ENCODE results near the gene PATL1.

The PATL1 gene

DNA sequence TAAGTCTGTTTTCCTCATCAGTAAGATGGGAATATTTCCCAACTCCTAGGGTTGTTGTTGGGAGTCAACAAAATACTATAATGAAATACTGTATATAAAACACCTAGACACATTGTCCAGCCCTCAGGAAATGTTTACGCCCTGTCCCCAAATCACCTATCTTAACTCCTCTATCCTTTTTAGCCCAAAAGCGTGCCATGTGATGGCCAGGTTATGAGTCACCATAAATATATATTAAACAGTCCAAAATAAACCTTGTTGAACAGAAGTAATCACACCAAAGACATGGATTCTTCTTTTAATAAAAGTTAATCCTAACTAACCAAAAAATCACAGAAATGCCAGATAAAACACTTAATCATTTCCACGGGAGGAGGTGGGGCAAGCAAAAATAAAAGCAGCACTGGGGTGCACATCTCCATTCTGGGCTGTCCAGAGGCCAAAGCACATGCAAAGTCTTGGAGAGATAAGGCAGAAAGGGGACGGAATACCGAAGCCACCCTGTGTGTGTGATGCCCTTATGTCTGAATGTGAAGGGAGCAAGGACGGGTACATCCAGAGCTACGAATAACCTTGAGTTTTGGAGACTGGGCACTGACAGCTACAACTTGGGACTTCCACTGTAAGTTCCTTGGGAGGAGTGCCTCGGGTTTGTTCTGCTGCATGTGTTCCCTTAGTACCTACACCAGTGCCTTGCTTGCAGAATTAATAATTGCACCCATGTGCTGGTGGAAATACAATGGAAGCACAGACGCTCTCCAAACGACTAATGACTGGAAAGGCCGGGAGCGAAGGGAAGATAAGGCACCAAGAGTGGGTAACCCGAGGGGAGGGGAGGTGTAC, 54.3 kb downstream of the PATL1 start:
- DNase-seq (ENCODE audit: low read depth in 2 of 2) = no peak

DNA sequence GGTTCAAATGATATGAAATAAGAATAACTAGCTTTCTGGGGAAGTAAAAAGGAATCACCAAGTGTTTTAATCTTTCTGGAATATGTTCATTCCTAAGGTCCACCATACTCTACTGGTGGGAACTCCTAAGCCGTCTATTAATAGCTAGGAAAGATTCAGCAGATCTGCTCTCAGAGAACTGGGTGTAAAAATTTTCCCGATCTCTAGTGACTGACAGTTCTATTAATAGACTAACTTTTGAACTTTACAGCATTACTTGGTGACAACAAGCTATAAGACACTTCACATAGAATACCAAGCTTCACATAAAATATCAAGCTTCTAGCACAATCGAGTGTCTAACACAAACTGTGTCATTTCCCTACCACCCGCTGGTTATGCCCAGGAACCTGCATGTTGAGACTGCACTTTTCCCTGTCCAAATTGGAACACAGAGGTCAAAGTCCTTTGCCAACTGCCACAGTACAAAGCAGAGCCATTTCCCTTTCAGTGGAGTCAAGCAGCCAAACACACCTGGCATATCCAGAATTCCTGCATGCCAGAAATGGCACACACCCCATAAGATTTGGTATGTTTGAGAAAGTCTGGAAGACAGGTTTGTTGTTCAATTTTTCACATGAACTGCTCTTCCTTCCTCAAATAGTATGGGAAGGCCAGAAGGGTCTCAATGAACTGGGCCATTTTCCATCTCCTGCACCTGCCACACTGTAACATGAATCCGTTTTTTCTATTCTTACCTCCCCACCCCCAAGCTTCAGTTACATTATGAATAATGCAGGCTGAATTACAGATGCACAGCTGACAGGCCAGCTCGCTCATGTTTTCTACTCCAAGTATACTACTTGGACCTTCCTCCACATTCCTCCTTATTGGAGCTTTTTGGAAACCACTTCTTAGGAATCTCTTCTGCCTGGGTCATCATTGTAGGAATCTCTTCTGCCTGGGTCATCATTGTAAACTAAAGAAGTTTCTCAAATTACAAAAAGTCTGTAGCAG, 57.0 kb downstream of the PATL1 start:
- DNase-seq (ENCODE audit: low read depth in 2 of 2) = no peak

DNA sequence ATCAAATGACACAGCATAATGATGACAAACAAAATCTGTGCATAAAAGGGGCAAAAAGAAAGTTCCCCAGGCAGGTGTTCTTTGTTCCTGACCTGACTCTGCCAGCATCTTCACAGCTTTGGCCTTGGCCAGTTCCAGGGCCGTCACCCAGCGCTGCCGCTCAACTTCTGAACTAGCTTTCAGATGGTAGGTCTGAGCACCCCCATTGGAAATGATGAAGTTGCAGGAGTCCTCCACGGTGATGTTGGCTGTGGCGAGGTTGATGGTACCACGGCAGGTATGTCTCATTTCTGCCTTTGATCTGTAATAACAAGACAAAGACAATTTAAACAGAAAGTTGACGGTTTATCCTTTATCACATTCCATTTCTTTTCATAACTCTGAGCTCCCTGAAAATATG, 58.5 kb downstream of the PATL1 start:
- peak; percentile 9 to 14 for DNase-seq (ENCODE audit: low read depth in 2 of 2)

DNA sequence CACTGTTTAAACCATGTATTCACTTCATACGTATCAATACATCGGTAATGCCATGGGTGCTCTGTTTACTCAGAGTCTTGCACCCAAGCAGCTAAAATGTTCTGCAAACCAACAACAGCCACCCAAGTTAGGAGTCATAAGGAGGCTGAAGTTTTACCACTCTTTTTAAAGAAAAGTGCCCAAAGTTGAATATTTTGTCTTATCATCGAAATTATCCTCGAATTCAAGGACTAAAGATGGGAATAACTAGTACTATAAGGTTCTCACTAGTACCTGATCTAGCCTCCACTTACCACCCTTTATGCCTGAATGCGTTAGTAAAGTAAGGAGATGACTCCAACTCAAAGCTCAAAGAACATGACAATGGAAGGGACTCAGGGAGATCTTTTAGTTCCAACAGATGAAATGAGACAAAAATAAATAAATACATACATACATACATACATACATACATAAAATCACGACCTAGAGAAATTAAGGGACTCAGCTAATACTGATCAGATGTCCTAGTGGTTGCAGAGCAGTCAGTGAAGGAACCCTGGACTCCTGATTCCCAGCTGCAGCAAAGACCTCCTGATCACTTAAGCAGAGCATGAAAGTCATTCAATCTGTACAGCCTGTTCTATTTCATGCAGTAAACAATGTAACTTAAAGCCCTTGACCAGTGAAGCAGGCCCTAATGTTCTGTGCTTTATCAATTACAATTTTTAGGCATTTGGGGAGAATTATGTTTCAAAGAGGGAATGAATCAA, 61.0 kb downstream of the PATL1 start:
- no peak for DNase-seq (ENCODE audit: low read depth in 2 of 2)

DNA sequence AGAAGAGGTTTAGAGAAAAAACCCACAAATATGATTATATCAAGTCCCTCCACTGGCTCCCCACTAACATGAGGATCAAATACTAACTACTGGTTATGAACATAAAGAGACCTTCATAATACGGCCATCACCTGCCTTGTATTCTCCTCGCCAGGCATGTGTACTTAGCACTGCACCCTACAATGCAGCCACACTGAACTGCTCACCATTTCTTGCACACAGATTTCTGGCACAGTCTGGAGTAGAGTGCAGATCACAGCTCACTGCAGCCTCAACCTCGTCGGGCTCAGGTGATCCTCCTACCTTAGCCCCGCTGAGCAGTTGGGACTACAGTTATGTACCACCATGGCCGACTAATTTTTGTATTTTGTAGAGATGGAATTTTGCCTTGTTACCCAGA, 66.4 kb downstream of the PATL1 start:
- no peak for DNase-seq (ENCODE audit: low read depth in 2 of 2)

DNA sequence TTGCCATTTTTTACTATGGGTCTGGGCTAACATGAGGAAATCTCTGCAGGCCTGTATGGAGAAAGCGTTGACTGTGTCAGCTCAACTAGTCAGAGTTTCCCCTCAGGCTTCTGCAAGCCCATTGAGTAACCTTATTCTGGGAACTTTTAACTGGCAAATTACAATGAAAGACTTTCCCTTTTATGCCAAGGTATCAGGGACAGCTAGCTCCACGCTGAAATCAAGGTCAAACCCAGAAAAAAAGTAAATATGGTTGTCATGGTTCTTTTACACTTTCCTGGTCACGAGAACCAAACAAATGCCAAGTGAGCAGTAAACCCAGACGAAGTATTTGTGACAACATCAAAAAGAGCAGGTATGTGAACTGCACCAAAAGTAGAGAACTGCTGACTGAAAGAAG, 67.0 kb downstream of the PATL1 start:
- no peak for DNase-seq (ENCODE audit: low read depth in 2 of 2)

GRCh38 chr11:59600636-59601035, 68.2 kb downstream of the PATL1 start:
- DNase-seq (ENCODE audit: low read depth in 2 of 2) = no peak

- DNase-seq (ENCODE audit: low read depth in 2 of 2) = no peak
These were observed 68.6 kb downstream of the PATL1 start for GRCh38 chr11:59600234-59600633.

- no peak for DNase-seq (ENCODE audit: low read depth in 2 of 2)
These were observed 69.9 kb downstream of the PATL1 start for GRCh38 chr11:59598961-59599360.

Data from stimulated activated CD4-positive, alpha-beta T cell treated with anti-CD3 and anti-CD28 coated beads, Interleukin-15, amount 100 ng/mL, for 48 hours (primary cell).